Mammary epithelial cell (primary cell): ENCODE results near the gene PROM2.

Experiments
- EZH2 ChIP-seq: IDR thresholded peaks from 2 replicates; pipeline ENCODE4 v1.6.1; 2012; ENCODE audit warnings: low read length, inconsistent platforms, borderline replicate concordance
- TF ChIP-seq, protein P1 (sequence below), 2 donors: IDR thresholded peaks in 1 of 2; conservative IDR thresholded peaks in 1 of 2; 2 replicates each; pipeline ENCODE4 v1.5.1; 2011 to 2012; ENCODE audit warnings: inconsistent platforms in 2 of 2, low read length in 2 of 2, mild to moderate bottlenecking in 2 of 2, control low read depth in 1 of 2, low read depth in 1 of 2; ENCODE audit not compliant: insufficient read depth in 1 of 2; ENCODE audit errors: extremely low read depth in 1 of 2

DNA sequence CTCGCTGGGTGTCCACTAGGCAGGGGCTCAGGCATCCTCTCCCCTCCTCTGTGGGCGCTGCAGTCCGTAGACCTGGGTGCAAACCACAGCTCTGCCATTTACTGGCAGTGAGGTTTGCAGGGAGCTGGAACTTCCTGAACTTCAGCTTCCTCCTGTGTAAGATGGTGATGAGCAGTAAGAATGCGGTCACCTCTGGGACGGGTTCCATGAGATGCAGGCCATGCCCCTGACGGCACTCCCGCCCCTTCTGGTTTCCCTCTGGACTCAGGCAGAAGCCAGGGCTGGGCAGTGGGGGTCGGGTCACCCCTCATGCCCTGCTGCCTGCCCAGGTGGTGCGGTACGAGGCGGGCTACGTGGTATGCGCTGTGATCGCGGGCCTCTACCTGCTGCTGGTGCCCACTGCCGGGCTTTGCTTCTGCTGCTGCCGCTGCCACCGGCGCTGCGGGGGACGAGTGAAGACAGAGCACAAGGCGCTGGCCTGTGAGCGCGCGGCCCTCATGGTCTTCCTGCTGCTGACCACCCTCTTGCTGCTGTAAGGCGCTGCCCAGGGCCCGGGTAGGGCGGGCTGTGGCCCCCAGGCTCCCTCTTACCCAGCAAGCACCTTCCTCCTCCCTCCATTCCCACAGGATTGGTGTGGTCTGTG, 1.5 kb downstream of the PROM2 start:
- TF ChIP-seq, protein P1, sequence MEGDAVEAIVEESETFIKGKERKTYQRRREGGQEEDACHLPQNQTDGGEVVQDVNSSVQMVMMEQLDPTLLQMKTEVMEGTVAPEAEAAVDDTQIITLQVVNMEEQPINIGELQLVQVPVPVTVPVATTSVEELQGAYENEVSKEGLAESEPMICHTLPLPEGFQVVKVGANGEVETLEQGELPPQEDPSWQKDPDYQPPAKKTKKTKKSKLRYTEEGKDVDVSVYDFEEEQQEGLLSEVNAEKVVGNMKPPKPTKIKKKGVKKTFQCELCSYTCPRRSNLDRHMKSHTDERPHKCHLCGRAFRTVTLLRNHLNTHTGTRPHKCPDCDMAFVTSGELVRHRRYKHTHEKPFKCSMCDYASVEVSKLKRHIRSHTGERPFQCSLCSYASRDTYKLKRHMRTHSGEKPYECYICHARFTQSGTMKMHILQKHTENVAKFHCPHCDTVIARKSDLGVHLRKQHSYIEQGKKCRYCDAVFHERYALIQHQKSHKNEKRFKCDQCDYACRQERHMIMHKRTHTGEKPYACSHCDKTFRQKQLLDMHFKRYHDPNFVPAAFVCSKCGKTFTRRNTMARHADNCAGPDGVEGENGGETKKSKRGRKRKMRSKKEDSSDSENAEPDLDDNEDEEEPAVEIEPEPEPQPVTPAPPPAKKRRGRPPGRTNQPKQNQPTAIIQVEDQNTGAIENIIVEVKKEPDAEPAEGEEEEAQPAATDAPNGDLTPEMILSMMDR (conservative IDR thresholded peaks at IDR 0.05 in 1 of 2, IDR thresholded peaks at IDR 0.05 in 1 of 2; ENCODE audit: extremely low read depth in 1 of 2, insufficient read depth in 1 of 2, low read depth in 1 of 2, low read length in 2 of 2) = no peak
- no peak for TF ChIP-seq EZH2
